Measurements from ENCODE around the gene FOXI1.

DNA sequence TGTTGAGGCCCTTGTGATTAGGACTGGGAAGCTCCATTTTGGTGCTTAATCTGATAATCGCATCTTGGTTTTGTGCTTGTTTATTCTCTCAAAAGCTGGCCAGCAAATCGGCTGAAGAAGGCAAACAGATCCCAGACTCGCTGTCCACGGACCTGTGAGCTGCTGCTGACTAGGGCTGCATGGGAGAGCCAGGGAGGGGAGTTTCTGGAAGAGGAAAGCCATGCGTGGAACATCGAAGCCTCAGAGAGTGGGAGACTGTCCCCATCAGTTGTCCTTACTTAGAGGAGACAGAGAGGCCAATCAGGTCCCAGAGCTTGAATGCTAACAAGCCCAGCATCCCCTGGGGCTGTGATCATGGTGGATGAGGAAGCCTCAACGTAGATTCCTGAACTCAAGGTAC lies 23.0 kb upstream of the FOXI1 start:
- TF ChIP-seq, protein P1, sequence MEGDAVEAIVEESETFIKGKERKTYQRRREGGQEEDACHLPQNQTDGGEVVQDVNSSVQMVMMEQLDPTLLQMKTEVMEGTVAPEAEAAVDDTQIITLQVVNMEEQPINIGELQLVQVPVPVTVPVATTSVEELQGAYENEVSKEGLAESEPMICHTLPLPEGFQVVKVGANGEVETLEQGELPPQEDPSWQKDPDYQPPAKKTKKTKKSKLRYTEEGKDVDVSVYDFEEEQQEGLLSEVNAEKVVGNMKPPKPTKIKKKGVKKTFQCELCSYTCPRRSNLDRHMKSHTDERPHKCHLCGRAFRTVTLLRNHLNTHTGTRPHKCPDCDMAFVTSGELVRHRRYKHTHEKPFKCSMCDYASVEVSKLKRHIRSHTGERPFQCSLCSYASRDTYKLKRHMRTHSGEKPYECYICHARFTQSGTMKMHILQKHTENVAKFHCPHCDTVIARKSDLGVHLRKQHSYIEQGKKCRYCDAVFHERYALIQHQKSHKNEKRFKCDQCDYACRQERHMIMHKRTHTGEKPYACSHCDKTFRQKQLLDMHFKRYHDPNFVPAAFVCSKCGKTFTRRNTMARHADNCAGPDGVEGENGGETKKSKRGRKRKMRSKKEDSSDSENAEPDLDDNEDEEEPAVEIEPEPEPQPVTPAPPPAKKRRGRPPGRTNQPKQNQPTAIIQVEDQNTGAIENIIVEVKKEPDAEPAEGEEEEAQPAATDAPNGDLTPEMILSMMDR (IDR thresholded peaks at IDR 0.05; ENCODE audit: low read length), result no peak
- TF ChIP-seq EZH2 (IDR thresholded peaks at IDR 0.05; ENCODE audit: borderline replicate concordance, low read length), result no peak

Measured in OCI-LY1 (cell line).